Left renal pelvis (tissue), 4 donors: ENCODE results near the gene HIP1R. TPM values are rescaled to one million over a fixed set of nuclear protein-coding genes. Genes with fewer than 3 reads are reported as not detected.
"Not testable (repeated sequence)": the region's sequence is repeated elsewhere in the genome, so short reads cannot be mapped to it uniquely, and the experiment has no call there.

Experiments used
- DNase-seq, 4 donors: peaks; one replicate each; pipeline ENCODE4 v3.0.0-alpha.2; 2013; ENCODE audit warnings: low read depth in 4 of 4, low spot score in 3 of 4
- polyA plus RNA-seq, 4 donors: library from polyadenylated mRNA; unstranded; fragments of 120-200 nt; gene quantifications; one replicate each; pipeline ENCODE4 v1.2.1, GENCODE V29; 2013; ENCODE audit not compliant: insufficient read length in 4 of 4

Gene HIP1R
- polyA plus RNA-seq, 4 donors, result 15.6 to 103 (median 60.4) TPM

DNA sequence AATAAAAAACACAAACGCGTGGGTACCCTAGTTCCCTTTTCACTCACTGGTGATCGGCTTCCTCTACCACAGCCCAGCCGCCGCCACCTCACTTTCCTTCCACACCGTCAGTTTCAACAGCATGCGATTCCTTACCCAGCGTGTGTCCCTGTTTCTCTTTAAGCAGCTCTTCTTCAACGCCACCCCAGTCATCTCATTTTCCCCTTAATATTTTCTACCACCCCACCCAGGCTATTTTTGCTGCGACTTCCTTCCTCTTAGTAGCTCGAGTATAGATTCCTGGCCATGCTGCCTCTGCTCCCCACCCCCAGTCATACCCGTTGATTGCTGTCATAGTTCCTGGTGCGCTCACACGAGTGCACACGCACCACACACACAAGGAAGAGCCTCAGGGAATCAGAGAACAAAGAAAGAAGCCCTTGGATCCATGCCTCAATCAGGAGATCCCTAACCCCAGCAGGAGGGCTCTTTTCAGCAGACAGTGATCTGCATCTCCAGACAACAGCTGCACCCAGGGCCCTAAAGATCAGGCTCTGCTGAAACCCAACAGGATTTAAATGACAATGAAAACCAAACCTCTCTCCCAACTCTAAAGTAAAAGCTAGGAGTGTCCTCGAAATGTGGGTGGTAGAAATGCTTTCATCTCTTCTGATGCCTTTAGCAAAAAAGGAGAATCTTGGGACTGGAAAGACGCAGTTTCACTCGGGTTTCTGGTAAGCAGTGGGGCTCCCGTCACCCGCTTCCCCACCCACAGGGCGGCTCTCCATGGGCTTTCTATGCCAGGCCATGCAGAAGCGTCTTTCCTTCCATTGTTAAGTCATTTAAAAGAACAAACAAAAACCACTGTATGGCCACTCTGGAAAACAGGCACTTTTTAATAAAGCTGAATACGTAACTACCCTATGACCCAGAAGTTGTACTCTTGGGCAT, 36.9 kb downstream of the HIP1R start:
- DNase-seq, result no peak

DNA sequence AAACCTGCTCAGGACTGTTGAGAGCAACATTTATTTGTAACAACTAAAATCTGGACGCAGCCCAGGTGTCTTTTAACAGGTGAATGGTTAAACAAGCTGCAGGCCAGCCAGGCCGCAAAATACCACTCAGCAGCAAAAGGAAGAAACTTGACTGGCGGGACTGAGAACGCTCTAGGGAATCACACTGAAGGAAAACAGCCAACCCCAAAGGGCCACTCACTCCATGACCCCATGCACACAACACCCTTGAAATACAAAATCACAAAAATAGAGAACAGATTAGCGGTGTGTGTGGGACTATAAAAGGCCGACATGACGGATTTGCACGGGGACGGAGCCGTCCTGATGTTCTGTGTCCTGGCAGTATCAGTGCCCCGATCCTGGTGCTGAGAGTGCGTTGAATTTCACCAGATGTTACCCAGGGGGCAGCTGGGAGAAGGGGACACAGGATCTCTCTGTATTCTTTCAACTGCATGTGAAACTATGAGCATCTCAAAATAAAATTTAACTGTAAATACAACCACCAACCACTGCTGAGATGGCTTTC, 37.6 kb downstream of the HIP1R start:
- DNase-seq, result no peak

DNA sequence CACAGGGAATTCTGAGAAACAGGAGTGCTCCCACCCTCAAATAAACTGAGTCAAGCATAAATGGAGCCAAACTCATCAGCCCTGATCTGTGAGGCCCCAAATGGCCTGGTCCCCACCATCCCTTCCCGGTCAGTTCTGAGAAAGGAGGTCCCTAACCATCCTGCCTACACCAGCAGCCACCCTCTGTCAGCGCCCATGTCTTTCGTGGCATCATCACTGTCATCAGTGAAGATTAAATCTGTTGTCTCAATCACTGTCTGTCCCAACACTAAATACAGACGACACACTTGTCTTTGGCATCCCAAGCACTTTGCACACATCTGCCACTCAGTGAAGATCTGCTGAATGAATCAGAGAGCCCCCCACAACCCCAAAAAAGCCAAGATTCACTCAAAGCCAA, 38.3 kb downstream of the HIP1R start:
- DNase-seq, result no peak

DNA sequence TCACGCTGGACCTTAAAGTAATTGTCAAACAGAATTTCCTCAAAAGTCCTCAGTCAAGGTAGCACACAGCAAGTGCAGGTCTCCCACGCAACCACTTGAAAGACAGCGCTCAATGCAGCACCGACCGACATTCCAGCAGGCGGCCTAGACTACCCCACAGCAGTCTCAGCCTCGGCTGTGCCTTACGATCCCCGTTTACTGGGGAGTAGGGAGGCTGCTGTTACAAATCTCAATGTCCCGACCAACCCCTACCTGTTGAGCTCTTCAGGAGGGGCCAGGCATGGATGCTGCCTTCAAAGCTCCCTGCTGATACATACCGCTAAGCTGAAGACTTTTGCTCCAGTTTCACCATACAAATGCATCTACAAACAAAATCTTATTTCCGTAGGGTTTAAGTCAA, 38.8 kb downstream of the HIP1R start:
- DNase-seq, result no peak

DNA sequence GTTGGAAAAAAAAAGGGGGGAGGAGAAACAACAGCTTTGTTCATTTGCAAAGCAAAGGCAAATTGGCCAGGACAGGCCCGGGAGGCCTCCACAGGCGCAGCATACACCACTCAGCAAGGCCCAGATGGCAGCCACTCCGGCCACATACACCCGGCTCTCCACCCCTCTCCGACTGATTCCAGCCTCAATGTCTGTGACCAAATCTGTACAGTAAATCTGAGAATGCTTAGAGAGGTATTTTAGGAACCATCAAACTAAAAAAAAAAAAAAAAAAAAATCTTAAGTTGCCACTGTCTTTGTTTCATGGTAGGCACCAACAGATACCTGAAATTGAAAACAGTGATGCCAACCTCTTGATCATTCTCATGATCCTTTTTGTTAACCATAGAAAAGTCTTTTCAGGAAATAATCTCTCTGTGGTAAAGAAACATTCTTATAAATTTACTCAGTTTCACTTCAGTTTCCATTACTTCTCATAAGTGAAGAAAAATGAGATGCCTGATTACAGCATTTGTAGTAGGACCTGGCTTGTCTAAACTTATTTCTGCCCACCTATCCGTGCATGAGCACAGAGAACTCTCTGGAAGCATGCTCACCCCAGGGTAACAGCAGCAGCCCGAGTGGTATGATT, 40.4 kb downstream of the HIP1R start:
- DNase-seq, result no peak

DNA sequence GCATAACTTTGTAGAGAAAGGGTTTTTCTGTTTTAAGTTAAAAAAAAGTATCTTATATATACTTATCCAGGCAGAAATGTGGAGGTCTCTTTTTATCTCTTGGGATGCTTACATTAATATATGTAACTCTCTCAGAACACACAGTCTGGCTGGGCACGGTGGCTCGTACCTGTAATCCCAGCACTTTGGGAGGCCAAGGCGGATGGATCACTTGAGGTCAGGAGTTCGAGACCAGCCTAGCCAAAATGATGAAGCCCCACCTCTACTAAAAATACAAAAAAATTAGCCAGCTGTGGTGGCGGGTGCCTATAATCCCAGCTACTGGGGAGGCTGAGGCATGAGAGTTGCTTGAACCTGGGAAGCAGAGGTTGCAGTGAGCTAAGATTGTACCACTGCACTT, 41.0 kb downstream of the HIP1R start:
- DNase-seq, result not testable (repeated sequence)

DNA sequence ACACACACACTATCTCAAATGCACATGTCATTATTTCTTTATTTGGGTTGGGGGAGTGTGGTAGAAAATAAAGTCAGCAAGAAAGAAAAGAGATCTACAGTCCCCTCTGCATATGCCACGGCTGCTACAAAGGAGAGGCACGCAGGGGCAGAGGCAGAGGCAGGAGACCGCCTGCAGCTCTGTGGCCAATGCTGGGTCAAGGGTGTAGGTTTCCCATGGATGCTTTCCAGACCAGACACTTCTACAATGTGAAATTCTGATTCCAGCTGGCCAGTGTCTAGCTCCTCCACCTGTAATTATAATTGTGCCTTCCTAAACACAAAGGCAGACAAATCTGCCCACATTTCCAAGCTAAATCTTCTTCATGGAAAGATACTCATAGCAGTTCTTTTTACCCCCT, 41.5 kb downstream of the HIP1R start:
- DNase-seq, result no peak

DNA sequence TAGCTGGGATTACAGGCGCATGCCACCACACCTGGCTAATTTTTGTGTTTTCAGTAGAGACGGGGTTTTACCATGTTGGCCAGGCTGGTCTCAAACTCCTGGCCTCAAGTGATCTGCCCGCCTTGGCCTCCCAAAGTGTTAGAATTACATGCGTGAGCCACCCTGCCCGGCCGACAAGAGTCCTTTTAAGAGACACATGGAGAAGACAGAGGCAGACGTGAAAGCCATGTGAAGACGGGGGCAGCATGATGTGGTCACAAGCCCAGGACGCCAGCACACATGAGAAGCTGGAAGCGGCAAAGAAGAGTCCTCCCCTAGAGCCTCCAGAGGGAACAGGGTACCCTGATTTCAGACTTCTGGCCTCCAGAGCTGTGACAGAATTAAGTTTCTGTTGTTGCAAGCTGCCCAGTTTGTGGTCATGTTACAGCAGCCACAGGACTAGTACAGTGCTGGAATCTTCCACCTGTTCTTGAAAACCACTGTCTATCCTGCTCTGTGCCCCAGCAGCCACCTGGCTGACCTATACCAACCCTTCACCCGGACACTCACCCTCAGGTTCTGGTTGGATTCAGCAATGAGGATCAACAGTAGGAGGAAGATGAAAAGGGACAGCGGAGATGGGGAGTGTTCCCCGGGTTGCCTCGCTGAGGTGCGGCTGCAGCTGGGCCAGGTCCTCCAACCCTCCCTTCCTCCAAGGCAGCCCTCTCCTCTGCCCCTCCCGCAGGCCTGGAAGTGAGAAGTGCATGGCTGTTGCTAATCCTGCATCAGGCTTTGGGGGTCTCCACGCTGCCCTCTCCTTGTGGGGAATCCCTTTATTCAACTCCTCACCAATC, 43.7 kb downstream of the HIP1R start:
- no peak for DNase-seq

DNA sequence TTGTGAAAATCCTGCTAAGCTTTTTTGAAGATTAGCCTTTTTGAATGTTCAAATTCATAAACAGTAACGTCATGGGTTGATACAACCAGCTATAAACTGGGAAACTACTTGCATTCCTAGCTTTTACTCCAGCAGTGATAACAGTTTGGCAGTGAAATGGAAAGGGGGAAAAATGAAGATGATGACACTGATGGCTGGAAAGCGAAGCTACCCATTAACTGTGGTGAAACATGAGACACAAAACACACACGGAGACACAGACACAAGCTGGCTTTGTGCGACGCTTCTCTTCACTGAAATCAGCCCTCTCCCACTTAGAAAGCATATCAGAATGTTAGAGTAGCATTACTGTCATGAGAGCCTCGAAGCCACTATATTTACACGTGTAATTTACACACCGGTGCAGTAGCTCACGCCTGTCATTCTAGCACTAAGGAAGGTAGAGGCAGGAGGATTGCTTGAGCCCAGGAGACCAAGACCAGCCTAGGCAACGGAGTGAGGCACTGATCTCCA, 45.0 kb downstream of the HIP1R start:
- DNase-seq, result no peak

DNA sequence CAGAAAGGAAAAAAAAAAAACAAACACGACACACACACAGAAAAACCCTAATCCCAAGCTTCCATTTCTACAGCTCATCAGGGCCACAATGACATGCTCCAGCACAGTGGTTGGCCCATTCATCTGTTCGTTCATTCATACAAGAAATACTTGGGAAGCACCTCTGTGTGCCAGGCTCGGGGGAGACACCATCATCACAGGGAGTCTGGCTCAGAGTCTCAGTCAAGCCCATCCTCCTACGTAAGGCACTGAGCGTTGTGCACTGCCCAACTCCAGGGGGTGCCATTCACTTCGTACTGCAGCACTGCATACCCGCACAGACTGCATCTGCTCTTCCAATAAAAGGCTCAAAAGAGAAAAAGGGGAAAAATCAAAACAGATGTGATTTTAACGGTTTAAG, 45.4 kb downstream of the HIP1R start:
- DNase-seq, result no peak

DNA sequence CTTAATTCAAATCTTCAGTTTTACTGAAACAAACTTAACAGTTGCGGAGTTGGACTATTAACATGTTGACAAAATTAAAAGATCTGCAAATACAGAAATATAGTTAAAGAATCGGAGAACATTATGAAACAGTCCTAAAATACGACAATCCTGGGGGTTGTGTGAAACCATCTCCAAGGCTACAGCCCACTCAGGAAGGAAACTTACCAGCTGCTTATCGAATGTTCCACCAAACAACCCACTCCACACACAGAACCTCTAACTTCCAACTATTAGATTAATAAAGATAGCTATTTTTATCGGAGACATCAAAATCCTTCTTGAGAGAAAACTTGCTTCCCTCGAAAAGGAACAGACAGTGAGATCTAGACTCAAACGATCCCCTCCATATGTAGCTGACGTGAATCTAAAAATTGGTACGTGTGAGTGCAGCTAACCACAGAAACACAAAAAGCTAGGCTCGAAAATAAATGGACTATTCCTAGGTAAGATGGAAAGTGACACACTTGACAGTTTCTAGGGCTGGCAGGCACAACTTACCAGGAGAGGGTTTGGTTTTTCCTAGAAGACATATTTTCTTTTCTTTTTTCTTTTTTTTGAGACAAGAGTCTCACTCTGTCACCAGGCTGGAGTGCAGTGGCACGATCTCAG, 47.8 kb downstream of the HIP1R start:
- no peak for DNase-seq

DNA sequence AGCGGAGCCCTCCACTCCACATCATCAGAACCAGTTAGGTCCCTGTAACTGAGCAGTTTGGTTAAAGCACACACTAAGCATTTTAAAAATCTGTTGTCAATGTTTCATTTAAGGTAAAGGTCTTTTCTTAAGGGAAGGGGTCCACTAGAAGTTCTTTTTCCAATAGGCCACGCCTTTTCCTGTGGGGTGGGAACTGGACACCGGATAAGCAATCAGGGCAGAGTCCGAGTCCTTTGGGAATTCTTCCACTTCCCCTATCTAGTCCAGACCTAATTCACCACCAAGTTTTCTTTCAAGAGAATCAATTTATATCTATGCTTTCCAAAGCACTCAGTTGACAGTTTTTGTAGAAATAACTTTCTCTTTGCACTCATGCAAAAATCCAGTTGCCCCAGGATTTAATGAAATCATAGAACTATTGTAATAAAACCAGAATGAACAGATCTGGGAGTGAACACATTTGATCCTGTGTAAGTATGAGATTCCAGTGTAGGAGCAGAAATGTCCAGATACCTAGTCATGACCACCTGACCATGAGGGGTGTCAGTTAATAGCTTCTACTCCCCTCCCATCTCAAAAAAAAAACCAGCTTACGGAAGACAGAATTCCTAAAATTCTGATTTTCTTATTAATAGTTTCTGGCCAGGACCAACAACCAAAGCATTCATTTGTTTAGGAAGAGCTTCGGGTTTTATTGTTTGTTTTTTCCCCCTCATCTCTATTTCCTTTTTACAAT, 49.0 kb downstream of the HIP1R start:
- no peak for DNase-seq

DNA sequence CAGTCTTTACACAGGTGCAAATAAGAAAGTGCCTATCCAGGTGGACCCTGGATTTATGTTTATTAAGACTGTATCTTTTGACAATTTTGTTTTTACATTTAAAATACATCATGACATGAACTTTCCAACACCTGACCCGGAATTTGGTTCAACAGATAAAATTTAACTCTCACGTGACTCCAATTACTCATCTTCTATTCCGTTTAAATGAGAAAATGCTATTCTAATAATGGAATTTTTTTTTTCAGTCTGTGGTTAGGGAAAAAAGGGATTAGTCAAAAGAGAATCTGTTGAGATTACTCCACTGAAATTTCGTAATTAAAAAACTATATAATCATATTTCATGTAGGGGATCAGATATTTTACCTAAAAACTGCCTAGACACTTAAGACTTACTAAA, 49.6 kb downstream of the HIP1R start:
- DNase-seq, result no peak

DNA sequence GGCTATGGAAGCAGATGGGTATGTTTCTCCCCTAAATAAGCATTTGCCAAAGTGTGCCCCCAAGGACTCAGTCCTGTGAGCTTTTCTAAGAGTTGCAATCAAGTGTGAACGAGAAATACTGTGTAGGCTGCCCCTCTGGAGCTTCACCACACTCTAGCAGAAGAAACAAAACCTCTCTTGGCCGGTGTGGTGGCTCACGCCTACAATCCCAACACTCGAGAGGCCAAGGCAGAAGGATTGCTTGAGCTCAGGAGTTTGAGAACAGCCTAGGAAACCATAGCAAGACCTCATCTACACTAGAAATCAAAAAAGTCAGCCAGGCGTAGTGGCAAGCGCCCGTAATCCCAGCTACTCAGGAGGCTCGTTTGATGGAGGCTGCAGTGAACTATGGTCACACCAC, 50.9 kb downstream of the HIP1R start:
- DNase-seq, result no peak

DNA sequence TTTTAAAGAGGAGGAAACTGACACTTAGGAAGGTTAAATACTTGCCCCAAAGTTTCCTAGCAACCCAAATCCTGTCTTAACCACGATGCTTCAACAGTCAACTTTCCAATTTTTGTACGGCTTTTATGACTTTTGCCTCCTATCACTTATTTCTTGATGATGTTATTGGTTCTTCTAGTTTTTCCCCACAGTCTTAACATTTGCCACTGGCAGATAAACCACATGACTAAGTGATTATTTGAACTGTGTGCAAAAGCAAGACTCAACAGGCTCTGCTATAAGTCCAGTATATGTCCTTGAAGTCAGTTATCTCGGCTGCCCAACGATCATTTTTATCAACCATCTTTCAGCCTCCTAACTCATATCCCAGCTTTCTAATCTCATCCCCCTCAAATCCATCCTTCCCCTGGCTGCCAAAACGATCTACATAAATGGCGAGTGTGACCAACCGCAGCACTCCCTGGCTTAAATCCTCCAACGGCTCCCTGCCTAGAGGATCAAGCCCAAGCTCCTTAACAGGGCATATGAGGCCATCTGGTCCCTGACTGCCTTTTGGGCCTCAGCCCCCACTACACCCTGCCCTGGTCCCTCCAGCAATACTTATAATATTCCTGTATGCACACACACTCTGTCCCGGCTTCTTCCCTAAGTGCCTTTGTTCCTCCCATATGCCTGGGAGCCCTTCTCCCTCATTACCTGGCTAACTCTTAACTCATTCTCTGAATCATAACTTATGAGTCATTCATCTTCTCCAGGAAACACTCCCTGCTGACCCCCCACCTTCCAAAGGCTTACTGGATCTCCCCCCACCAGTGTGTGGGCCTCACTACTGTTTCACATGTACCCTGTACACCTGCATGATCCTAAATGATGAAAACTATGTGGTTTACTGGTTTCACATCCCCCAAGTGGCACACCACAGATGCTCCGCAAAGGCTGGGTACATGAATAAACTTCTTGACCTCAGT, 51.9 kb downstream of the HIP1R start:
- DNase-seq, result no peak

DNA sequence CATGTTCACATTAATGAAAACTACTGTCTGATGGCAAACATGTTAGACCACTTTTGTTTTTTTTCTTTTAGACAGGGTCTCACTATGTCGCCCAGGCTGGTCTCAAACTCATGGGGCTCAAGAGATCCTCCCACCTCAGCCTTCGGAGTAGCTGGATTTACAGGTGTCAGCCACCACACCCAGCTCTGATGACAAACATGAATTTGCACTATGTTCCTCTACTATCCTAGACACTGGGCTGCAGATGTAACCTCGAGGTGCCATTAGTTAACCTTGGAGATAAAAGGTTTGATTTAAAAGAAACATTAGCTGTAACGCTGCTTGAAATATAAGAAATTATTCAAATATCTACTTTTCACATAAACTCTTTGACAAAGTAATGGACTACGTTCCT, 52.6 kb downstream of the HIP1R start:
- no peak for DNase-seq

DNA sequence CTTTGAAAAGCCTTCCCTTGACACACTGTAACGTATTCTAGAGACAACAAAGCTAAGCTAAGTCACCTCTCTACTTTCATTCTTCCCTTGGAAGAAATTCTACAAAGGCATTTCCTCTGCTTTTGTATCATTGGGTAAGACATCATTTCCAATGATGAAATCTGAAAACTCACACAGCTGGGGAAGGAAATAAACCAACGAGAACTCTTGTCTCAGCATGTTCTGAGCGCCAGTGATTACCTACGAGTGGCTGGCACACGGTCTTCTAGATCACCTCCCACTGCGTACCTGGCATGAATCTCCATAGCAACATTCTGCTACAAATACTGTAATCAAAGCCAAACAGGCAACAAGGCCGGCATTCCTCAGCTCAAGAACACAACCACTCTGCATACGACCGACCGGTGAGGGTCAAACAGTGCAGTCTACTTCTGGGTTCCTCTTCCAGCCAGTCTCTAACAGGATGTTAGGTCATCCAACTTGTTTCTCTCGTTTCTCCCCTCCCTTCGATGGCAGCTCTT, 53.0 kb downstream of the HIP1R start:
- DNase-seq, result no peak
